HG03066 (cell line): Measurements from ENCODE around the gene EHHADH.

ENCODE experiments used
- ATAC-seq: cut with Tn5 transposase; IDR thresholded peaks from one replicate; pipeline ENCODE4 v1.9.1; 2021; ENCODE audit warnings: low read depth; ENCODE audit not compliant: unreplicated experiment

The EHHADH gene

DNA sequence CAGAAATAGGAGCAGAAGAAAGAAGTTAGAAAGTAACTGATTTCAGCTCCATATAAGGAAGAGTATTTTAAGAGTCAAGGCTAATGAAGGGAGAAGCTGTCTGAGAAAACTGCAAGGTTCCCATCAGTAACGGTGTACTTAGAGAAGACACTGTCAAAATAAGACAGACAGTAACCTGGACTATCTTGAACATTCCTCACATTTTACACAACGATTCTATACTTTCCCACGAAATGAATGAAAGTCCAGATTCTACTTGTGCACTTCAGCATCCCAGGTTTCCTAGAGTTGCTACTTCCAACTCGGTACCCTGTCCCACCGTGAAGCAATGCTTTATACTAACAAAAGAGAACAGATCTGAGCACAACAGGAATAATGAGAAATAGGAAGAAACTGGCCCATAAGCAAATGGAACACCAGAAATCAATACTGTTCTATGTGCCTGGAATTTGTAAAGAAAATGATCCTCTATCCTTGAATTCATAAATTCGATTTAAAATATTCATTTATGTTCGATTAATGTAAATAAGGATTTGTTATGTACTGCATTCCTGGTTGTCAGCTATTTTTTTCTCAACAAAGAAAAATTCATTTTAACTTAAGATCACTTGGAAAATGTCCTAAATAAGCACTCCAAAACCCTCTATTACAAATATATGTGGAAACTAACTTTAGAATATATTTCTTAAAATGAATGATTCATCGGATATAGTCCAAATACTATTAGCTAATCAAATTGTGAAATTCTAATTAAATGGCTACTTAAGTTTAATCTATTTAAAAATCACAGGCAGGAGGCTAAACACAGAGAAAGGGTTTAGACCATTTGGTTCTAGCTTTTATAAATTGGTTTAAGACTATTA, 102.5 kb downstream of the EHHADH start:
- ATAC-seq: no peak

GRCh38 chr3:185150561-185150960, 103.3 kb downstream of the EHHADH start:
- no peak for ATAC-seq

DNA sequence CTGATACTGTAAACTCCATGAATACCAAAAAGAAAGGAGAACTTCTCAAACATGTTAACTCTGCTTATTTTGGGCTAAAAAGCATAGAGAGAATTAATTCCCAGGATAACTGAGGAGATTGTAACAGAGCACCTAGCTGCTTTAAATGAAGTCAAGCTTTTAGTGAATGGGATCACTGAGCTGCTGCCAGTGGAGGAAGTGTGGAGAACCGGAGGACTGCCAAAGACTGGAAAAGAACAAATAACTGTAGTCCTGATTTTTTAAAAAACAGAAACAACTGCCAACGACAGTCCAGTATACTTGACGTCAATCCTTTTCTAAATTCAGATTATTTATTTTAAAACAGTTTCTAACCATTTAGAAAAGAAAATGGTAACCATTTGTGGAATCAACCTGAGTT, 104.3 kb downstream of the EHHADH start:
- no peak for ATAC-seq

DNA sequence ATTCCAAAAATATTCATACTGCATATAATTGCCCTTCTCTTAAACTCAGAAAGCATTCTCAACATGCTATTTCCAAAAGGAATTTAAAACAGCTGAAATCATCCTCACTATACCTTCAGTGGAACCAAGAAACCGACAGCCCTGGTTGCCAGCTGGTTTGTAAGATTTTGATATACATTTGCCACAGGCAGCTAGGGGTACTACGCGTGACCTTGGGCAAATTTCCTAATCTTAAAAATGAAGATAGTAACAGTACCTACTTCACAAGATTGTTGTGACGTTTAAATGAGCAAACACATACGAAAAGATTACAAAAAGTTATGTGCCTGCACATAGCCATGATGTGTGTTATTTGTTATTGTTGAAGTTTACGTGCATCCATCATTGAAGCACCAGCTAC, 108.3 kb downstream of the EHHADH start:
- no peak for ATAC-seq

DNA sequence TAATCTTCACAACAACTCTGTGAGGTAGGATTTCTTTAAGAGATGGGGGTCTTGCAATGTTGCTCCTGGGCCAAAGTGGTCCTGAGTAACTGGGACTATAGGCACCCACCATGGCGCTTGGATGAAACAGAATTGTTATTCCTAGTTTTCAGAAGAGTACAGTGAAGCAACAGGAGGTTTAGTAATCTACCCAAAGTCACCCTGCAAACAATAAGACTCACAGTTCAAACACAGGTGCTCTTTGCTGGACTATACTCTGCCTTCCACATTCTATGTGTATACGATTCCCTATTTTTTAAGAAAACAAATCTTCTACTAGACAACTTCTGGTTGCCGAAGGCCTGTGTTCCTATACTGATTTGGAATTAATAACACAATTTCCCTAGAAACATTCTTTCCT, 109.1 kb downstream of the EHHADH start:
- no peak for ATAC-seq
